ENCODE data around the gene CALML3.

Gene CALML3

DNA sequence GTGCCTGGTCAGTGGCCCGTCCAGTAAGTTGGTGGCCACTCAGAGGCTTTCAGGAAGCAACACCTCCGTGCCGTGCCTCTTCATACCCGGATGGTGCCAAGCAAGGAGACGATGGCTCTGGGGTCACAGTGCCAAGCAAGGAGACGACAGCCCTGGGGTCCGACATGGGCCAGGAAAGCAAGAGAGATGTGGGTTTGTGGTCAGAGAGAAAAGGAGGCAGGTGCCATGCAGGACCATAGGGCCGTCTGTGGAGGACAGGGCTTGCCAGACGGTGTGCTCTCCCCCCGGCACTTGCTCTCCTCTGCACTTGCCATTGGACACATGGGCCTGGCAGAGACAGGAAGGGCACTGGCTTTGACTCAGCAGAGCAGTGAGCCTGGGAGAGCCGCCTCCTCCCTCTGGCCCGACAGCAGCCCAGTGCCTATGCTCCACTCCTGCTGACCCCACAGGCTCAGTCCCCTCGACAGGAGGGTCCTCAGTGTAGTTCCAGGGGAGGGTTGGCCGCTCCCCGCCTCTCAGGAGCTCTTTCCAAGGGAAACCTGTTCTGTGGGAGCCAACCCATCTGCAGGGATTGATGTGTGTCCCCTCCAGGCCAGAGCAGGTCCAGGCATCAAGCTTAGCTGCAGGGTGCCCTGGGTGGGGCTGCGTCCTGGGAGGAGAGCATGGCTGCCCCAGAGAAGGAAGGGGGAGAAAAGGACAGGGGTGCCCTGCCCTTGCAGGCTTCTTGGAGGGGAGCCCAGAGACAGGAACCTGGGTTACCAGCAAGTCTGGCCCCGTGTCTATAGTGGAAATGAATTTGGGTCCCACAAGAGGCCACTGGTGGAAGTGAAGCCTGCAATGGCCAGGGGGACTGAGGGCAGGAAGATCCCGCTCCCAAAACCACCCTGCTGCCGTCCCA is 17.8 kb upstream of the CALML3 start:
- no peak for DNase-seq (ENCODE audit: low read depth)

DNA sequence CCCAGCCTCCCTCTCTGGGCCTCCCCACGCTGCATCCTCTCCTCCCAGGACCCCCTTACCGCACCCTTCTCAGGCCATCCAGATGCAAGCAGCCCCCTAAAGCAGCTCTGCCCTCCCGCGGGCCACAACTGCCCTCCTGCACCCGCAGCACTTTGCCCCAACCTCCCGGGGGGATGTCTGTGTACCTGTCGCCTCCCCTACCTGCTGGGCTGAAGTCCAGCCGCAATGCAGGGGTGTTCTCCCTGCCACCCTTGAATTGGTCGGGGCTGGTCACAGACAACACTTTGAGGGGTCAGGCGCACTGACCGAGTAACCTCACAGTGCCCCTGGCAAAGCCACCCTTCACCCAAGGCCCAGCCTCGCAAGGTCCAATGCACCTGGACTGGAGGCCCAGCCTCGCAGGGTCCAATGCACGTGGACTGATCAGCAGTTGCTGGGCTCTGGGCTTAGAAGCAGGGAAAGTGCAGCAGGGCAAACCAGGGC is 17.1 kb upstream of the CALML3 start:
- no peak for DNase-seq (ENCODE audit: low read depth)

DNA sequence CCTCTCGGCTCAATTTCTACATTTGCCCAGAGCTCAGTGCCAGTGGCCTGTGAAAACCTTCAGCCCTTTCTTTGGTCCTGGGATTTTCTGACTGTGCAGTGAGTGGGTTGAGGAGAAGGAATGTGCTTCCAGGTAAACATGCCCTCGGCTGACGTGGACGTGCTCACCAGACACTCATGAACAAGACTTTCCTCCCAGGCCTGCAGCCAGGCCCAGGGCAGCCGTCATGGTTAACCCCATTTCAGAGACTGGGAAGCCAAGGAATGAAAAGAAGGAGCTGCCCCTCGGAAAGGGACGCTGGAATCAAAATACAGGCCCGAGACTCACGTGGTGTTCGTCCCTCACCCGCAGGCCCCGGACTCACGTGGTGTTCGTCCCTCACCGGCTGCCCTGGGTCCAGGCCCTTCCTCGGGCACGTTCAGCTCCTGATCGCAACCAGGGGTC is 16.6 kb upstream of the CALML3 start:
- no peak for DNase-seq (ENCODE audit: low read depth)

DNA sequence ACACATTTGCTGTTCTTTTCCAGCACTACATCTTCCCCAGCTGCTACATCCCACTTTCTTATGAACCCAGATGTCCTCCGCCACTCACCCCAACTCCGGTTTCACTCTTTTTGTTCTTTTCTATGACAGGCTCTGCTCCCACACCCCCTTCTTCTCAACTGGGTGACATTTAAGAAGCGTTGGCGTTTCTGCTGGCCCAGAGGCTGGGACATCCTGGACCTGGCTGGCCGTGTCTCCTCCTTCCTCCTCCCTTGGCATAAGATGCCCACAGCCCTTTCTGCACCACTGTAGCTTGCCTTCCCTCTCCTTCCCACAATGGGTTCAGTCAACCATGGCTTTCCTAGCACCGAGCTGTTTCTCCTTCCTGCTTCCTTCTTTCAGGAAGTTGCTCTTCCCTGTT is 16.0 kb upstream of the CALML3 start:
- no peak for DNase-seq (ENCODE audit: low read depth)

- DNase-seq (ENCODE audit: low read depth), result no peak
These were observed 15.5 kb upstream of the CALML3 start for GRCh38 chr10:5509236-5509635.

DNA sequence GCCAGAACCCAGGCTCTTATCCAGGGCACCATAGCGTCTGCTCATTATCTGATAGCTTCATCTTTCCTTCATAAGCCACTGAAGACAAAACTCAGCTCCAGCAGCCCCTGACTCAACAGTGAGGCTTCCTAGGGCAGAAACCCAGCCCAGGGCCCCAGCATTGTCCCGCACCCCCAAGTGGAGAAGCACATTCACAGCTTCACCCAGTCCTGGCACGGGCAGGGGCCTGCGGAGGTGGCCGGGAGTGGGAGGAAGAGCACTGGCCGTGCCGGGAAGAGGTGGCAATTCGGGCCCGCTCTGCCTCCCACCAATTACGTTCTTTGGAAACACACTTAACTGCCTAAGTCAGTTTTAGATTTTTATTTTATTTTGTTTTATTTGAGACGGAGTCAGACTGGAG is 15.1 kb upstream of the CALML3 start:
- DNase-seq (ENCODE audit: low read depth), result no peak

DNA sequence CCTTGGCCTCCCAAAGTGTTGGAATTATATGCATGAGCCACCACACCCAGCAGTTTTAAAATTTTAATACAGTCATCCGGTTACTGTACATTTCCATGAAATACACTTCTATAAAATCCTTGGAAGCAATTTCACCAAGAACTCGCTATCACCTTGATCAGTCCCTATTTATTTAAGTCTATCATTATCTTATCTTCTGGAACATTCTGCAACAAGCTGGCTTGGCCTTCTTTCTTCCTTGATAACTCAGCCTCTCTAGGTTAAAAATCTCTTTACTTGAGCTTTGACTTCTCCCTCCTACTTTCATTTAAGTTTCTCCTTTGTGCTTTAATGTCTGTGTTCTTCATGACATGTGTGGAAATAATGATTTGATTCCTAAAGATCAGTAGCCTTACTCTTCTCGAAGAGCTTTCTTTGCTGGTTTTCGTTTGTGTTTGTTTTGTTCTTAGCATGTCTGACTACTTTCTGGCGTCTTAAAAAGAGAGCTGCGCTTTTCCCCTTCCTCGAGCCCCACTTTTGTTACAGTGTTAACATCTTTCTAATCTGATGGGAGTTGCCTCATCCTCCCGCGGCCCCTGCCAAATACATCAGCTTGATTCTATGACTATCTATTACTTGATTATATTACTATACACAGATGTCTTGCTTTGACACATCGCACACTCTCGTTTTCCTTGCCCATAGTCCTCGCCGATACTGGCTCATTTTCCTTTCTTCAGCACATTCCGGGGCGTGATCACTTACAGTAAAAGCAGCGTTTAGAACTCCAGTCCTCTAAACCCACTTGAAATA is 14.3 kb upstream of the CALML3 start:
- no peak for DNase-seq (ENCODE audit: low read depth)

GRCh38 chr10:5511231-5511884 is 13.4 kb upstream of the CALML3 start:
- DNase-seq (ENCODE audit: low read depth), result no peak

DNA sequence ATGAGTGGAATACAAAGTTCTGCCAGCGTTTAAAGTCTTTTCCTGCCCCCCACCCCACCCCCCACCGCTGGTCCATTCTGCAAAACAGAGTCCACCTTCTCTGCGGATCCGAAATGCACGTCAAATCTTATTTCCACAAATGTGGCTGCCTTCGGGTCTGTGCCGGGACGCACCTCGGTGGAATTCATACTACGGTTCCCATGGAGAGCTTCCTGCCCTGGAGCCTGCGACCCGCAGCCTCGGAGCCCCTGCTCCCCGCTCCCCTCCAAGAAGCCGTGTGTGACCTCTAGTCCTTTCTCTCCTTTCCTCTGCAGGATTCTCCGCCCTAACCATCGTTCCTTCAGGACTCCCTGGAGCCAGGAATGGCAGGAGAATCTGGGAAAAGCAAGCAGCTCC is 12.9 kb upstream of the CALML3 start:
- DNase-seq (ENCODE audit: low read depth), result no peak

DNA sequence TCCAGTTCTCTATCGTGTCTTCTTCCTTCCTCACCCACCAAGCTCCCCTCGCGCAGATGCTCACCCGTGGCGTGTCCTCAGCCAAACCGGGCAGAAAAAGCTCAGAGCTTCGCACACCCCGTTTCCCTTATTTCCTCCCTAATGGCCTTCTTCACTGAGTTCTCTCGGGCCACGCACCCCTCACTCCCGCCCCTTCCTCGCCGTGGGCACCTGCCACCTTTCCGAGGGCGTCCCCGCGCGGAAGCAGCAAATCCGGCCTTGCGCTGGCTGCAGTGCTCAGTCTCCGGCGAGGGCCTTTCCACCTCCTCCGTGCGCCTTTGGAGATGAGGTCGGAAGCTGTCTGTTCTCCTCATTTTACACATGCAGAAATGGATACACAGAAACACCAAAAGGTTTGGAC is 12.4 kb upstream of the CALML3 start:
- no peak for DNase-seq (ENCODE audit: low read depth)

DNA sequence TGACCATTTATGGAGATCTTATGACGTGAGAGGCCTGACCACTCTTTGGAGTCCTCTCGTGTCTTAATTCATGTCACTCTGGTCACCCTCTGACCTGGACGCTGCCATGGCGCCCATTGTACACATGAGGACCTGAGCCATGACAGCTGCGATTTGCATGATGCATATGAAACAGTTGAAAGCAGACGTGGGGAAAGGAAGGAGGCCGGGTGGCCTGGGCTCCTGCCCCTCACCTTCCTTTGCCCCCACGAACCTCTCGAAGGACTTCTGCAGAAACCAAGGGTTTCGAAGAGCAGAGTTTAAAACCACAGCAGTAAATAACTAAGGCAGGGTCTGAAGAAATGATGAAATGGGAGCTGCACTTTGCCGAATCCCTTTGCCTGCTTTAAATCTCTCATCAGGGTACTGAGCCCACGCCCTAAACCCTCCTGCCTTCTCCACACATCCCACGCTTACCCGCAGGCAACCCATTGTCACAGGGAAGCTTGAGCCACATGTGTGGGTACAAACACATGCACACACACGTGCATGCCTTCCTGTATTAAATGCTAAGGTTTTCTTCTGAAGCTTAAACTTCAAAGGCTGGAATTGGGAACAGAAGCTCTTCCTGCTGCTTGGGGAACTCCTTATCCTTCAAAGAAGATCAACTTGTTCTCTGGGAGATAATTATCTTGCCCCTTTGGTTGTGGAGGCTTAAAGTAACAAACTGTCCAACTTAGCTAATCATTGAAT is 11.7 kb upstream of the CALML3 start:
- no peak for DNase-seq (ENCODE audit: low read depth)

DNA sequence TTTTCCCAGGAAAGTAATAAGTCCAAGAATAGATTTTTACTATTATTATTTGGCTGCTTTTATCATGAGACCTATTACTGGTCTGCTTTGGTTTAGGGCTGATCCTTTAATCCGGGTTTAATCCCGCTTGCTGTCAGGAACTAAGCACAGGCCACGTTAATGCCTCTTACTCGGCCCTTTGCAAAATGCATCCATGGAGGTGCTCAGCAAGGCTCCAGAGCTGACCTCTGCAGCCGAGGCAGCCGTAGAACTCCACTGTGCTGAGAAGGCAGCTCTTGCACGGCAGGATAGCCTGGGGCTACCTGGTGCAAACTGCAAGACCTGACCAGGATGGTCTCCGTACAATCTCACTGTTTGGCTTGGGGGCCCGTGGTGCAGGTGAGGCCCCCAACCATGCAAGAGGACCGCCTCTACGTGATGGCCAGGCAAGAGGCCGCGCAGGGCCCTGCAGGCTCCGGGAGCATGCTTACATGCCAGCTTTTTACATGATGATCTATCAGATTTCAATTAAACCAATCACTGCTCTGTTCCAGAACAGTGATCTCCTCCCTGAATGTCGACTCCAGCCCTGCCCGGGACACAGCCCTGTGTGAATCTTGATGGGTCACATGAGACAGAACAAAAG is 10.4 kb upstream of the CALML3 start:
- DNase-seq (ENCODE audit: low read depth), result no peak

- no peak for DNase-seq (ENCODE audit: low read depth)
These were observed 8.6 kb upstream of the CALML3 start for GRCh38 chr10:5515948-5516761.

- no peak for DNase-seq (ENCODE audit: low read depth)
These were observed 7.2 kb upstream of the CALML3 start for GRCh38 chr10:5517546-5517945.

GRCh38 chr10:5518143-5518542 is 6.6 kb upstream of the CALML3 start:
- no peak for DNase-seq (ENCODE audit: low read depth)

GRCh38 chr10:5519054-5519453 is 5.7 kb upstream of the CALML3 start:
- DNase-seq (ENCODE audit: low read depth), result no peak

DNA sequence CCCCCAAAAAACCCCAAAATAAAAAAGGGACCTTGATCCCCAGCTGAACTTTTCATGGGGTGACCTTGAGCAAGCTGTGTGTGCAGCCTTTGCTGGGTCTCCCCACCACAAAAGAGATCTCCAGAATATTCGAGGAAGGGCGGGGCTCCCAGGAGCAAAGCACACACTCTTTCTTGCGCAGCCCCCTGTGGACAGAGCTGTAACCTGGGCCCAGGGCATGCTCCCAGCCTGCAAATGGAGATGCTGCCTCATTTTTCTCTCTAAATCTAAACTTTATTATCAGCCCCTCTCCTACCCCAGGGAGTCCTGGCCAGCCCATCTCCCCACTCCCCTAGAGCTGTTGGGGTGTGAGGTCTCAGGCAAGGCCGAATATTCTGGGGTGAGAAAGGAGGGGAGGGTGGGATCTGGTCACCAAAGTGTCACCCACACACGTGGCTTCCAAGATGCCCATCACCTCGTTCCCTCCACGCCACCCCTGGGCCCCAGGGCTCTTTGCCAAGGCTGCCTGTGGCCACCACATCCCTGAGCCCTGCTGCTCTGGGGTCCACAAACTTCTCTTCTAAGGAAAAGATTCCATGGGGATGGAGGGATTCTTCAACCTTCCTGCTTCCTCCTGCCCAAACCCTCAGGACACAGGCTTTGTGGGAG is 1.7 kb upstream of the CALML3 start:
- DNase-seq (ENCODE audit: low read depth), result no peak

- no peak for DNase-seq (ENCODE audit: low read depth)
These were observed 776 bp upstream of the CALML3 start for GRCh38 chr10:5523796-5524574.

Measured in stimulated activated CD8-positive, alpha-beta memory T cell treated with anti-CD3 and anti-CD28 coated beads, Interleukin-7, amount 100 ng/mL, for 24 hours (primary cell).